NOMO-1 treated with dmso at 0.1 percent for 144 hours (cell line): Measurements from ENCODE around the gene ADAM8.

Experiments
- DNase-seq: peaks from one replicate; lab custom pipeline; 2025; ENCODE audit not compliant: unreplicated experiment; lab: John Stamatoyannopoulos, UW

ADAM8 gene

DNA sequence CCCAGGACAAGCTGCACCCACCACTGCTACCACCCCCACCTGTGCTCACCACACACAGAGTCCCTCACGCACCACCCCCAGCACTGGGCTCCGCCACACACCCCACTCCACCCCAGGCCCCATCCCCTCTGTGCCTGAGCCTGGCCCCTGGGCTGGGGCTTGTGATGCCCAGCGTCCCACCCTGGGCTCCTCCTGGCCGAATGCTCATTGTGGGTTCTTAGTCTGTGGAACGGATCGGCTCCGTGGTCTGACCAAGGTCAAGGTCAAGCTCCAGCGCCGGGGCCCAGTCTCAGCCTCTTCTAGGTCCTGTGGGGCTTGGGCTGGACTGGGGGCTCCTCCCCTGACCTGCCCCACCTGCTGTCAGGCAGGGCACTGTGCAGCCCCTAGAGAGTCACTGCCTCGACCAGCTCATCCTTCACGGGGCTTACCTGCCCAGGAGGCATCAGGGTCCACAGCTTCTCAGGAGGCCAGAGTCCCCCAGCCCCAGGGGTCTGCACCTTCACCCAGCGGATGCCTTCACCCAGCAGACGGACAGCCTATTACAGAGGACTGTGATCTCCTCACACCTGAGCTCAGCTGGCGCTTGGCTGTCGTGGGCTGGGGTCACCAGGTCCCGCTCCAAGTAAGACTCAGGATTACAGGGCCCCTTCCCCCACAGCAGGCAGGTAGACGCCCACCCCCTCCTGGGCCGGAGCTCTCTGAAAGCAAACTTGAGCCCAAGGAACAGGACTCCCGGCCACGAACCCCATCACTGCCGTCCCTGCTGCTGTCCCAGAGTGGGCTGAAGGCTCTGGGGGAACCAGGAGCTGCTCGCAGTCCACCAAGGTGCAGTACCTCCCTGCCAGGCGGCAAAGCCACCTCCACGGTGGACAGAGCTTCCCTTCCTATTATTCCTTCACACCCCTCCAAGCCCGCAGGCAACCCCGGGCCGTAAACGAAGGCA, 61.9 kb downstream of the ADAM8 start:
- DNase-seq, result no peak

DNA sequence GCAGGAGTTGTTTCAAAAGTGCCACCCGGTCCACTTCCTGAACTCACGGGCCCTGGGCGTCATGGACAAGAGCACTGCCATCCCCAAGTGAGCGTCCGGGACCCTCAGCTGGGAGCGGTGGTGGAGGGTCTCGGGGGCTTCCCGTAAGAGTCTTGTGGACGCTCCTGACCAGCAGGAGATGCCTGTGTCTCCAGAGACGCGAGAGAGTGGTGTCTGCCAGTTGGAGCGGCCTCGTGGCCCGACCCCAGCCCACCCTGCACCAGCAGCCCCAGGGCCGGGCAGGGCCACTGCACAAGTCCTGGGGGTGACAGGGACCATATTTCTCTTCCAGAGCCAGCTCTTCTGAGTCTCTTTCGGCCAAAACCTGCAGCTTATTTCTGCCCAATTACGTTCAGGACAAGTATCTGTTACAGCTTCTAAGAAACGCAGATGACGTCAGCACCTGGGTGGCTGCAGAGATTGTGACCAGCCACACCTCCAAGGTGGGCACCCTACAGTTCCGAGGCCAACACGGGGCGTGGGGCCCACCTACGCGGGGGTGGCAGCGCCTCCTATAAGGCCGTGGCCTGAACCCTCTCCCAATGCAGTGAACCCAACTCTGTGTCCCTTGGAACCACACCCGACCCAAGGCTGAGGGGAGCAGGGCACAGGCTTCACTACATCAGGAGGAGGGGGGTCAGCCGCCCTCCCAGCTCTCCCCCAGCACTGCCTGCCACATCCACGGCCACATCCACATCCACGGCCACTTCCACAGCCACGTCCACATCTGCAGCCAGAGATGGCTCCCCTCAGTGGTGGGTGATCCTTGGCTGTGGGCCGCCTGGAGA, 62.8 kb downstream of the ADAM8 start:
- DNase-seq, result no peak

DNA sequence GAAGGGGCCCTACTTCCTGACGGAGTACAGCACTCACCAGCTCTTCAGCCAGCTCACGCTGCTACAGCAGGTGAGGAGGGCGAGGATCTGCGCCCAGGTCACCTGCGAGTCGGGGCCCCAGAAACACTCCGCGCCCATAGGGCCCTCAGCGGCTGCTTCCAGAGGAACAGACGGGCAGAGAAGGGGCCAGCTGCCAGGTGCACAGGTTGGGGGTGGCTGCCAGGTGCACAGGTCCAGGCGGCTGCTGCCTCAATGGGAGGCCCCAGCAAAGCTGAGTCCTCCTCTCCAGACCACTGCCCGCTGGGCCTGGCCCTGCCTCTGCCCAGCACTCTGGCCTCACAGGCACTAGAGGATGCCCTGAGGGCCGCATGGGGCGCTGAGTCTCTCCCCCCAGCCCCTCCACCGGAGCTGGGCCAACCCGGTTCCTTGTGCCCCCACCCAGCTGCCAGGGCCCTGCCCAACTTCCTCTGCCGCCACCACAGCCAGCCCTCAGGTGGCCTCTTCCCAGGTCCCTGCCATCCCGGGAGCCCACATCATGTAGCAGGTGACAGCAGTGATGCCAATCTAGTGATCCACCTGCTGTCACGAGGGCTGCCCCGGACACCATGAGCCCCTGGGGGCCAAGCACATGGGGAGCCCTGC, 63.7 kb downstream of the ADAM8 start:
- no peak for DNase-seq
